GM19372 (cell line): ENCODE results near the gene DGCR2.

Source experiments
- ATAC-seq: cut with Tn5 transposase; IDR thresholded peaks from one replicate; pipeline ENCODE4 v1.9.1; 2021; ENCODE audit warnings: mild to moderate bottlenecking, low read depth, moderate library complexity; ENCODE audit not compliant: unreplicated experiment

Gene DGCR2

GRCh38 chr22:19147195-19147780 lies 25.1 kb upstream of the DGCR2 start:
- ATAC-seq, result no peak

DNA sequence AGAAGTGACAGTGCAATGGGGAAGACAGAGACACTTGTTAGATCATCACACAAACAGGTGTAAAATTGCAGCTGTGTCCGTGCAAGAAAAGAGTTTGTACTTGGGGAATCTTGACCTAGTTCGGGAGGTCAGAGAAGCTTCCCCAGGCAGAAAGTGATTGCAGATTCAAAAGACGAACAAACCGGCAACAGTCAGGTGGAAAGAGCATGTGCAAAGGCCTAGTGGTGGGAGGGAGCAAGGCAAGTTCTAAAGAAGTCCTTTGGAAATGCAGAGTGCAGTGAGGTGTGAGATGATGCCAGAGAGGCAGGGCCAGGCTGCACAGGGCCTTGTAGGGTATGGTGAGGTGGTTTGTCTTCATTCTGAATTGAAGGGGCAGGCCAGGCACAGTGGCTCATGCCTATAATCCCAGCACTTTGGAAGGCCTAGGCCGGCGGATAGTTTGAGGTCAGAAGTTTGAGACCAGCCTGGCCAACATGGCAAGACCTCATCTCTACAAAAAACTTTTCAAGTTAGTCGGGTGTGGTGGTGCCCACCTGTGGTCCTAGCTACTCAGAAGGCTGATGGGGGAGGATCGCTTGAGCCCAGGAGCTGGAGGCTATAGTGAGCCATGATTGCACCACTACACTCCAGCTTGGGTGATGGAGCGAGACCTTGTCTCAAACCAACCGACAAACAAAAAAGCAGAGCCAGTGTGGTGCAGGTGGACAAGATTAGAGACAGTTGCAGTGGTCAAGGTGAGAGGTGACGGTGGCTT lies 24.2 kb upstream of the DGCR2 start:
- ATAC-seq, result no peak

DNA sequence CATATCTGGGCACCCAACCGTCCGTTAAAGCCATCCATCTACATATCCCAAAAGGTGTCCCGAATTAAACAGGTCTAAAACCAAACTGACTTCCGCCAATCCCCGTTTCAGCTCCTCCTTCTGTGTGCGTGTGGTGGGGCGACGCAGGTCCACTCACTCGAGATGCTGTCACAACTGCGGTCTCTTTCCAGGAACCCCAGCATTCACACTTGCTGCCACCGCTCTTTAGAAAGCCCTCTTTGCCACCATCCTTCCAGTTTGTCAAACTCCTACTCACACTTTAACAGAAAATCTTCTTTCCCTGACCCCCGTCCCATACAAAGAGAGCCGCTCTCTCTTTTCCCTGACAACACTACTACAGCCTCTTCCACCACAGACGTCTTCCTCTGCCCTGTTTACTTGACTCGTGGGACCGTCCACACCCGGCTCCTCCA lies 21.8 kb upstream of the DGCR2 start:
- no peak for ATAC-seq

DNA sequence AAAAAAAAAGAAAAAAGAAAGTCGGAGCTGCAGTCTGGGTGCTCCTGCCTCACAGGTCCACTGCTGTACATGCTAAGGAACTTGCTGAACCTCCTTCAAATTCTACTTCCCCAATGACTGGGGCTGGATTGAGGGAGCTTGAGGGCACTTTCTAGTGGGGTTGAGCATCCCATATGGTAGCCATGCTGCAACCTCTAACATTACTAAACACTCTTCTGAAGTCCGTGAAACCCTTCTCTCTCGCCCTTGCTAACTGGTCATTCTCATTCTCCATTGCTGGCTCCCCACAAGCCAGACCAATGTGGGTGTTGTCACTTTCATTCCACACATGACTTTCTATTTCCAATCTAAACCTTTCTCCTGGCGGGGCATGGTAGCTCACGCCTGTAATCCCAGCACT lies 21.0 kb upstream of the DGCR2 start:
- no peak for ATAC-seq

- no peak for ATAC-seq
Observed at GRCh38 chr22:19142394-19142793, 20.2 kb upstream of the DGCR2 start.

DNA sequence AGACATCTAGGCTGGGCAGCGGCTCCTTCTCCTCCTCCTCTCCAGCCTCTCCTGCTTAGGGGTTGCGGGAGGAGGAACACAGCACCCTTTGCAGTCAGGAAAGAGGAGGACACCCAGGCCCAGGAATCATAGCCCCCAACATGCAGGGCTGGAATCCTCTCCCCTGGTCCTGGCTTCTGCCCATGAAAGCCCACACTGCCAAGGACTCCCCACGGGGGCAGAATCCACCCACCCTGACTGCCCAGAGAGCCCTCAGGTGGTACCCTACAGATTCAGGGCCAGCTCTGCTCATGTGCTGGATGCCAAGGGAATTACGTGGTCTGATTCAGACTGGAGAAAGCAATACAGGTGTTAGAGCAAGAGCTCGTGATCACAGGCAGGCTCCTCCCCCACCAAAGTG lies 17.8 kb upstream of the DGCR2 start:
- ATAC-seq, result no peak

- ATAC-seq, result no peak
Observed at GRCh38 chr22:19139001-19139356, 16.8 kb upstream of the DGCR2 start.

GRCh38 chr22:19138217-19139000 lies 16.2 kb upstream of the DGCR2 start:
- no peak for ATAC-seq

DNA sequence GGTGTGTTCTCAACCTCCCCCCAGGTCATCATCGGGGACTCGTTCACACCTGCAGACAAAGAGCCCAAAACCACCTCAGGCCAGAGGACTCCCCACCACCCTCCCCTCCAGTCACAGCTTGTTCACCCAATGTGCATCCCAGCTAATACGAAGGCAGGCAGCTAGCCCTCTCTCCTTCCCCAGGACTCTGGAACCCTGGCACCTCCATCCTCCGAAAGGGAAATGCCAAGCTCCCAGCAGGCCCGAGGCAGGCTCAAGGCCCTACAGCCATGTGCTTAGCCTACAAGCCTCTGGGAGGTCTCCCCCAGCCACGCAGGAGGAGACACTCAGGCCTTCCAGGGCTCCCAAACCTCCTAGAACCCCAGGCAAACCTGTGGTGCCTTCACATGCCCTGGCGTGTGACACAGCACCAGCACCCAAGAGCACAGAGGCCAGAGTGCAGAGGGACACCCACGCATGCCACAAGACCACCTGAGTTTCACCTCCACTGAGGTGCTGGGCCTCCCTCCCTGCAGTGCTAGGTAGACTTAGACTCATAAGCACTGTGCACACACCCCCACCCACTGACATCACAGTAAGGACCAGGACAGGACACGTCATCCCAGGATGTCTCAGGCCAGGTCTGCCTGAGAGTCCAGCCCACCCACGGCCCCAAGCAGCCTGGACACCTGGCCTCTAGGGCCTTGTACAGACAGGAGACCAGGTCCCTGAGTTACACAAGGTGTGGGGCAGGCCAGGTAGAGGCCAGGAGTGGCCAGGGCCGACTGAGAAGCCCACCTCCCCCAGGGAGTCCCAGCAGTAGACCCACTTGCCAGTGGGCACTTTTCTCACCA lies 15.4 kb upstream of the DGCR2 start:
- ATAC-seq, result no peak

DNA sequence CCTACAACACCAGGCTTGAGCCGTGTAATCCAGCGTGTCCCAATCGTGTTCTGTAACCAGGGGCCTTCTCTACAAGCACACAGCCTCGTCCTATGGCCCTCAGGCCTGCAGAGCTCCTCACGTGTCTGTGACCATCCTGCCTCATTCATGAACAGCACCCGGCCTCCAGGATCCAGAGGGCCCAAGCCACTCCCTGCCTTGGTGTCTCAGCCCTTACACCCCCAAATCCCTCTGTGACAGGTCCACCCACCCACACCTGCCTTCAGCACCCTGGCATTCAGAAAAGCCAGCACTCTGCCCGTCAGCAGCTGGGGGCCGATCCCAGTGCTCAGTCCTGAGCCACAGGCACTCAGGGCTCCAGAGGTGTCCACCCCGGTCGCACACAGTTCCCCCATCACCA lies 14.7 kb upstream of the DGCR2 start:
- ATAC-seq, result no peak

DNA sequence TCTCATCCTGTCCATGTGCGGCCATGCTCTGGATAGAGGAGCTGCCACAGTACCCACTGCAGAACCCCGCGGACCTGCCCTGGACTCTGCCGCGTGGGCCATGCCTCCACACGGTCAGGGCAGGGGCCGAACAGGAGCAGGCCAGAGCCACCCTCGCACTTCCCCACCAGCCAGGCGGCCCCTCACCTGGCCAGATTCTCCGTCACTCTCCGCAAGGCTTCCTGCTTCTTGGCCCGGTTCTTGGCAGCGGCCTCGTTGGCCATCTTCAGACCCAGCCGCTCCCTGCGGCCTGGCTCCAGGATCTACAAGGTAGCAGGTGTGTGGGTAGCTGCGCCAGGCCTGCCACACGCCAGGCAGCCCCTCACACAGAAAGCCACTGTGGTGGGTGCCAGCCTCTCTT lies 12.7 kb upstream of the DGCR2 start:
- no peak for ATAC-seq

DNA sequence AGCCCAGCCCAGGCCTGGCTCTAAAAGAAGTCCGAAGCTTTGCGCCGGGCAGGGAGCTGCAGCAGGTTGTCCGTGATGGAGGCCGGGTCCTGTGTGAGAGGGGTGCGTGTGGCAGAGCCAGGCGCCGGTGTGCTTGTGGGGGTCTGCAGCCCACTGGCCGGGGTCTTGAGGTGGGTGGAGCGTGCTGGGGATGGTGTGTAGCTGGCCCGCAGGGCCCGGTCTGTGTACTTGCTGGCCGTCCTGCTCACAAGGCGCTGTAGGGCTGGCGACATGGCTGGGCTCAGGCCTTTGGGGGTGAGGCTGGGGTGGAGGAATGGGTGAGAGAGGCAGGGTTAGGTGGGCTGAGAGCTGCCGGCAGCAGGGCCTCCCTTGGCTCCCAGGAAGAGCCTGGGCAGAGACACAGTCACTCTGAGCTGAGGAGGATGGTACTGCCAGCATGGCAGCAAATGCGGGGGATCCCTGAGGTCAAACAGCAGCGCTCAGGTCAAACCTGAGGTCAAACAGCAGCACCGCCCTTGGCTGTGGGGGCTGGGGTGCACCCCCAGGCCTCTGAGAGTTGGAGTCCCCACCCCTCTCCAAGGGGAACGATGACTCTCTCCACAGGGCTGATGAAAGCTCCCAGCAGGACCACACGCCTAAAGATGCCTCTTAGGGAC lies 12.1 kb upstream of the DGCR2 start:
- no peak for ATAC-seq

GRCh38 chr22:19133561-19133960 lies 11.3 kb upstream of the DGCR2 start:
- ATAC-seq, result no peak

GRCh38 chr22:19132693-19133400 lies 10.6 kb upstream of the DGCR2 start:
- ATAC-seq, result no peak

DNA sequence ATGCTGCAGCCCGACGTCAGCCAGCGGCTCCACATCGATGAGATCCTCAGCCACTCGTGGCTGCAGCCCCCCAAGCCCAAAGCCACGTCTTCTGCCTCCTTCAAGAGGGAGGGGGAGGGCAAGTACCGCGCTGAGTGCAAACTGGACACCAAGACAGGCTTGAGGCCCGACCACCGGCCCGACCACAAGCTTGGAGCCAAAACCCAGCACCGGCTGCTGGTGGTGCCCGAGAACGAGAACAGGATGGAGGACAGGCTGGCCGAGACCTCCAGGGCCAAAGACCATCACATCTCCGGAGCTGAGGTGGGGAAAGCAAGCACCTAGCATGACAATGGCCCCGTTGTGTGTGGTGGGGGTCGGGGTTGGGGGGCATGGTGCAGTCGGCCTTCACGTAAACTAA lies 9.9 kb upstream of the DGCR2 start:
- ATAC-seq, result no peak

- no peak for ATAC-seq
Observed at GRCh38 chr22:19131685-19132015, 9.4 kb upstream of the DGCR2 start.

DNA sequence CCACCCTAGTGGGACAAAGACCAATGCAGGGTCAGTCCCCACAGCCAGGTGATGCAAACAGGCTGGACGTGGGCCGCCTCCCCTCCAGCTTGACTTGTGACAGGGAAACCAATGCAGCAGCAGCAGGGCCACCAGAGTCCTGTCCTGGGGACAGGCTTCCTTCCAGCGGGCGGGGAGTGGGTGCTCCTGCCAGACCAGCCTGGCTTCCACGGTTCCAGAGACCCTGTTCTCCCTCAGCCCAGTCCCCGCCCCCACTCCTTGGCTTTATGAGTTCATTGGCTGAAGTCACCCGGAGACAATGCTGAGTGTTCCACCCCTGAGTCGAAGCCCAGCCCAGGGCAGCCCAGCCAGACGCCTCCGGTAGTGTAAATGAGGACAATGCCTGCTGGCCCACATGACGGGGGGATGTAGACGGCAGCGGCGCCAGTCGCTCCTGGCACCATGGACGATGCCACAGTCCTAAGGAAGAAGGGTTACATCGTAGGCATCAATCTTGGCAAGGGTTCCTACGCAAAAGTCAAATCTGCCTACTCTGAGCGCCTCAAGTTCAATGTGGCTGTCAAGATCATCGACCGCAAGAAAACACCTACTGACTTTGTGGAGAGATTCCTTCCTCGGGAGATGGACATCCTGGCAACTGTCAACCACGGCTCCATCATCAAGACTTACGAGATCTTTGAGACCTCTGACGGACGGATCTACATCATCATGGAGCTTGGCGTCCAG lies 8.9 kb upstream of the DGCR2 start, which contains the start of gene TSSK2:
Gene TSSK2 (plus strand): TSS at position 350 of the 726 bp plus-strand sequence. CDS start 92 bp downstream, at position 442.
- ATAC-seq, result no peak

- ATAC-seq, result no peak
Observed at GRCh38 chr22:19129871-19130270, 7.7 kb upstream of the DGCR2 start.
